Suprapubic skin (tissue), 4 donors: ENCODE data around the gene LRPAP1. TPM values are rescaled to one million over a fixed set of nuclear protein-coding genes. Genes with fewer than 3 reads are reported as not detected.

Experiments used
- DNase-seq, 2 donors: peaks; one replicate each; pipeline ENCODE4 v3.0.0-alpha.2; 2019; ENCODE audit warnings: low spot score in 2 of 2
- H3K27ac ChIP-seq: fragments of 200-600 bp; sonication (generic); one replicate; pipeline ENCODE4 v1.5.1; 2019
- H3K27me3 ChIP-seq: fragments of 200-600 bp; sonication (generic); one replicate; pipeline ENCODE4 v1.5.1; 2019
- H3K36me3 ChIP-seq: fragments of 200-600 bp; sonication (generic); one replicate; pipeline ENCODE4 v1.5.1; 2019
- H3K4me1 ChIP-seq: fragments of 200-600 bp; sonication (generic); one replicate; pipeline ENCODE4 v1.5.1; 2019
- H3K4me3 ChIP-seq: fragments of 200-600 bp; sonication (generic); one replicate; pipeline ENCODE4 v1.5.1; 2019; ENCODE audit warnings: mild to moderate bottlenecking
- H3K9me3 ChIP-seq: fragments of 200-600 bp; sonication (generic); one replicate; pipeline ENCODE4 v1.5.1; 2019
- EP300 ChIP-seq: sonication (generic); formaldehyde crosslinking; IDR thresholded peaks from one replicate; pipeline ENCODE4 v1.6.1; 2017; ENCODE audit warnings: antibody characterized with exemption
- POLR2A ChIP-seq, 2 donors: fragments of 450-650 bp; IDR thresholded peaks; one replicate each; pipeline ENCODE4 v1.6.1; 2017; ENCODE audit warnings: antibody characterized with exemption in 2 of 2, mild to moderate bottlenecking in 2 of 2, moderate library complexity in 2 of 2
- POLR2AphosphoS5 ChIP-seq, 3 donors: sonication (generic); formaldehyde crosslinking; IDR thresholded peaks; one replicate each; pipeline ENCODE4 v1.6.1; 2017; ENCODE audit warnings: antibody characterized with exemption in 3 of 3
- WGBS: methylation state at CpG from one replicate; pipeline ENCODE4 v1.1.5; 2018; 5-methylcytosine and 5-hydroxymethylcytosine counted together
- total RNA-seq, 4 donors: library from RNA; depleted of rRNA; stranded (reverse); fragments of >200 nt; gene quantifications; one replicate each; pipeline ENCODE4 v1.1.0, GENCODE V29; 2016
- TF ChIP-seq, protein P1 (sequence below), 2 donors: fragments of 200-600 bp in 1 of 2; fragments of 450-650 bp in 1 of 2; sonication (generic) in 1 of 2; IDR thresholded peaks; one replicate each; pipeline ENCODE4 v1.5.1; 2016 to 2019; ENCODE audit warnings: antibody characterized with exemption in 2 of 2, mild to moderate bottlenecking in 1 of 2, moderate library complexity in 1 of 2

Gene LRPAP1
- total RNA-seq, 4 donors from 2014 or later, result 88.8 to 114 (median 95.5) TPM

- Histone ChIP-seq H3K27ac (no peak overlapping the region), H3K4me1 (no peaks in the 10 kb centered on the region), H3K9me3 (no peaks in the 10 kb centered on the region), H3K4me3 (no peak overlapping the region), H3K36me3 (peaks cover 96% of the 10 kb centered on the region), H3K27me3 (no peaks in the 10 kb centered on the region)
- DNase-seq, result no peak
- TF ChIP-seq POLR2A (IDR thresholded peaks at IDR 0.05), result no peak
- no peak for TF ChIP-seq POLR2AphosphoS5 (IDR thresholded peaks at IDR 0.05)
- TF ChIP-seq, protein P1, sequence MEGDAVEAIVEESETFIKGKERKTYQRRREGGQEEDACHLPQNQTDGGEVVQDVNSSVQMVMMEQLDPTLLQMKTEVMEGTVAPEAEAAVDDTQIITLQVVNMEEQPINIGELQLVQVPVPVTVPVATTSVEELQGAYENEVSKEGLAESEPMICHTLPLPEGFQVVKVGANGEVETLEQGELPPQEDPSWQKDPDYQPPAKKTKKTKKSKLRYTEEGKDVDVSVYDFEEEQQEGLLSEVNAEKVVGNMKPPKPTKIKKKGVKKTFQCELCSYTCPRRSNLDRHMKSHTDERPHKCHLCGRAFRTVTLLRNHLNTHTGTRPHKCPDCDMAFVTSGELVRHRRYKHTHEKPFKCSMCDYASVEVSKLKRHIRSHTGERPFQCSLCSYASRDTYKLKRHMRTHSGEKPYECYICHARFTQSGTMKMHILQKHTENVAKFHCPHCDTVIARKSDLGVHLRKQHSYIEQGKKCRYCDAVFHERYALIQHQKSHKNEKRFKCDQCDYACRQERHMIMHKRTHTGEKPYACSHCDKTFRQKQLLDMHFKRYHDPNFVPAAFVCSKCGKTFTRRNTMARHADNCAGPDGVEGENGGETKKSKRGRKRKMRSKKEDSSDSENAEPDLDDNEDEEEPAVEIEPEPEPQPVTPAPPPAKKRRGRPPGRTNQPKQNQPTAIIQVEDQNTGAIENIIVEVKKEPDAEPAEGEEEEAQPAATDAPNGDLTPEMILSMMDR (IDR thresholded peaks at IDR 0.05), result no peak
- TF ChIP-seq EP300, result no peak
- 92% methylated on average over 16 of the region's 16 CpGs for WGBS
These were observed 21.7 kb downstream of the LRPAP1 start for GRCh38 chr4:3510481-3510880.

- no peaks in the 10 kb centered on the region for H3K4me1 ChIP-seq
- H3K27me3 ChIP-seq, result no peaks in the 10 kb centered on the region
- TF ChIP-seq POLR2AphosphoS5 (IDR thresholded peaks at IDR 0.05), result no peak
- TF ChIP-seq POLR2A (IDR thresholded peaks at IDR 0.05), result no peak
- TF ChIP-seq, protein P1 (IDR thresholded peaks at IDR 0.05), result no peak
- no peak for TF ChIP-seq EP300
- H3K9me3 ChIP-seq, result no peaks in the 10 kb centered on the region
- H3K4me3 ChIP-seq, result no peak overlapping the region
- H3K36me3 ChIP-seq, result peaks cover 91% of the 10 kb centered on the region
- H3K27ac ChIP-seq, result no peak overlapping the region
- 83% methylated on average over 10 of the region's 10 CpGs for WGBS
- DNase-seq, result no peak
These were observed 23.7 kb downstream of the LRPAP1 start for GRCh38 chr4:3508542-3508941.

GRCh38 chr4:3505231-3505630 lies 27.0 kb downstream of the LRPAP1 start:
- Histone ChIP-seq H3K27me3 (no peaks in the 10 kb centered on the region), H3K36me3 (peaks cover 91% of the 10 kb centered on the region), H3K27ac (no peak overlapping the region), H3K4me3 (no peak overlapping the region), H3K4me1 (no peaks in the 10 kb centered on the region), H3K9me3 (no peaks in the 10 kb centered on the region)
- TF ChIP-seq EP300, result no peak
- no peak for TF ChIP-seq POLR2A (IDR thresholded peaks at IDR 0.05)
- TF ChIP-seq, protein P1 (IDR thresholded peaks at IDR 0.05), result no peak
- no peak for TF ChIP-seq POLR2AphosphoS5 (IDR thresholded peaks at IDR 0.05)
- no peak for DNase-seq
- 92% methylated on average over 15 of the region's 16 CpGs for WGBS

- DNase-seq, result no peak
- no peaks in the 10 kb centered on the region for H3K4me1 ChIP-seq
- H3K36me3 ChIP-seq, result peaks cover 79% of the 10 kb centered on the region
- TF ChIP-seq, protein P1 (IDR thresholded peaks at IDR 0.05), result no peak
- TF ChIP-seq POLR2A (IDR thresholded peaks at IDR 0.05) (no peak), EP300 (no peak), POLR2AphosphoS5 (IDR thresholded peaks at IDR 0.05) (no peak)
- H3K27ac ChIP-seq, result no peak overlapping the region
- WGBS, result 89% methylated on average over 37 of the region's 39 CpGs
- no peaks in the 10 kb centered on the region for H3K27me3 ChIP-seq
- no peak overlapping the region for H3K4me3 ChIP-seq
- no peaks in the 10 kb centered on the region for H3K9me3 ChIP-seq
These were observed 29.0 kb downstream of the LRPAP1 start for GRCh38 chr4:3502941-3503936.

DNA sequence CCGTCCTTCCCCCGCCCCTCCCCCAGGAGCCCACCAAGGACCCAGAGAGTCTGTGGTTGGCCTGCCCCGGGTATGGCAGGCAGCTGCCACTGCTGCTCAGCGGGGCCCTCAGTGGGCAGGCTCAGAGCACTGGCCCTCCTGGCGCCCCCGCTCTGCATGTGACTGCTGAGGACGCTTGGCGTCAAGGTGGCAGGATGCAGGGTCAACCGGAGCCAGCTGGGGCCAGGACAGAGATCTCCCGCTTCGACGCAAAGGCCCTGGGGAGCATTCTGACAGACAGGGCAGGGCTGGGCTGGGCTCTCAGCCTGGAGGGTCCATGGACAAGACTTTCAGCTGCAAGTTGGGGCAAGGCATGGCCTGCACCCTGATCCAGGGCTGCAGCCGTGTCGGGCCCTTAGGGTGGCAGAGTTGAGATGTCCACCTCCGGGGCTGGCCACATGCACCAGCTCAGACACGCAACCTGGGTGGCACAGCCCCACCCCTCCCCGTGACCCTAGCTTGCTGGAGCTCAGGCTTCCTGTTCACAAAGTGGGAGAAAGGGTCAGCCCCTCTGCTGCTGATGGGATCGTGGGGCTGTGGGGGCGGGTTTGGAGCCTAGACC lies 30.3 kb downstream of the LRPAP1 start:
- Histone ChIP-seq H3K9me3 (no peaks in the 10 kb centered on the region), H3K4me1 (no peaks in the 10 kb centered on the region), H3K4me3 (no peak overlapping the region), H3K36me3 (peaks cover 67% of the 10 kb centered on the region), H3K27ac (no peak overlapping the region), H3K27me3 (peaks cover 2% of the 10 kb centered on the region)
- WGBS, result 89% methylated on average over 15 of the region's 19 CpGs
- TF ChIP-seq, protein P1 (IDR thresholded peaks at IDR 0.05), result no peak
- TF ChIP-seq EP300 (no peak), POLR2AphosphoS5 (IDR thresholded peaks at IDR 0.05) (no peak), POLR2A (IDR thresholded peaks at IDR 0.05) (no peak)
- no peak for DNase-seq
